Tibial artery (tissue), 4 donors: ENCODE measurements around the gene SLC4A1AP.

Experiments
- DNase-seq, 2 donors: peaks; one replicate each; pipeline ENCODE4 v3.0.0-alpha.2; 2019
- H3K27ac ChIP-seq, 2 donors: fragments of 200-600 bp; sonication (generic) in 1 of 2; 1 replicate in 1 of 2; 2 replicates in 1 of 2; pipeline ENCODE4 v1.5.1; 2018 to 2019; ENCODE audit warnings: mild to moderate bottlenecking in 1 of 2
- H3K27me3 ChIP-seq, 2 donors: fragments of 200-600 bp; sonication (generic) in 1 of 2; one replicate each; pipeline versions ENCODE4 v1.5.1 to v1.6.0; 2016 to 2019
- H3K36me3 ChIP-seq, 3 donors: fragments of 200-600 bp; sonication (generic) in 2 of 3; one replicate each; pipeline ENCODE4 v1.5.1; 2016 to 2019; ENCODE audit warnings: mild to moderate bottlenecking in 2 of 3
- H3K4me1 ChIP-seq, 4 donors: fragments of 200-600 bp; sonication (generic) in 2 of 4; 1 replicate in 3 of 4; 2 replicates in 1 of 4; pipeline ENCODE4 v1.5.1; 2016 to 2019
- H3K4me3 ChIP-seq, 2 donors: fragments of 200-600 bp; sonication (generic) in 1 of 2; 1 replicate in 1 of 2; 2 replicates in 1 of 2; pipeline ENCODE4 v1.5.1; 2018 to 2019; ENCODE audit warnings: mild to moderate bottlenecking in 2 of 2
- H3K9me3 ChIP-seq, 3 donors: fragments of 200-600 bp; sonication (generic) in 1 of 3; one replicate each; pipeline ENCODE4 v1.5.1; 2016 to 2019
- intact Hi-C: fragments of 100-400 bp; cut with DNase I; formaldehyde crosslinking; loops from one replicate; pipeline ENCODE4 v1.15.0; 2023; ENCODE audit warnings: low total_unique reads
- TF ChIP-seq, protein P1 (sequence below), 2 experiments: fragments of 200-600 bp in 1 of 2; fragments of 450-650 bp in 1 of 2; IDR thresholded peaks; one replicate each; pipeline ENCODE4 v1.5.1; 2017 to 2019; ENCODE audit warnings: antibody characterized with exemption in 2 of 2, mild to moderate bottlenecking in 1 of 2, moderate library complexity in 1 of 2

The SLC4A1AP gene

DNA sequence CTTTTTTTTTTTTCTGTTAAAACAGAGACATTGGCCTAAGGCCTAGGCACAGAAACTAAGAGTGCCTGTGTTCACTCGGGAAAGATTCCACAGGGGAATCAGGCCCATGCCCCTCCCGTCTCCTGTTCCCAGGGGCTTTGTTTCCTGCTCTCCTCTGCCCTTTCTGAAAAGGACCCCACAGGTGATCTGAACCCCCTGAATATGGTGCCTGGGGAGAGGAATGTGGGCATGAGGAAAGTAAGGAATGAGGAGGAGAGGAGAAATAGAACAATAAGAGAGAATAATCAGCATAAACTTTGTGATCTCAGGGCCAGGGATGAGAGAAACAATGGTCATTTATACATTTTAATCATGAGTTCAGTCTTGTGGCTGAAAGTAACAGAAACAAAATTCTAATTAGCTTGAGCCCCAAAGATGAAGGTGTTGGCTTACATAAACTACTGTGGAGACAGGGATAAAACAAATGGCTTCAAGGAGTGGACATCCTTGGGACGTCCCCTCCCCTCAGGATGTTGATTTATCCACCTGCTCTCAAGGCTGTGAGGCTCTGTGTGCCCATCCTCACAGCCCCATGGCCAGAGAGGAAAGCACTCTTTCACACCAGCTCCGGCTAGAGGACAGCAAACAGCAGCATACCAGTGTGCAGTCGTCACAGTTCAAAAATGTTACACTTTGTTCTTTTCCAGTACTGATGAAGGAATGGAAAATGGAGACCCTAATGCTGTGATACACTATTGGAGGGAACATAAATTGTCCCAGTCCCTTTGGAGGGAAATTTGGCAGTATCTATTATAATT, 61.4 kb downstream of the SLC4A1AP start:
- intact Hi-C loops: loop anchor here (10.0 kb wide), 1 partner anchor 70 kb away; no protein-coding TSS in a partner anchor
- peak overlapping the region; percentile 86 to 94 for H3K27ac ChIP-seq
- no peaks in the 10 kb centered on the region for H3K9me3 ChIP-seq
- H3K4me1 ChIP-seq: peaks cover 0 to 77% (median 30%) of the 10 kb centered on the region in 4 donors
- DNase-seq: no peak
- H3K27me3 ChIP-seq: no peaks in the 10 kb centered on the region
- H3K4me3 ChIP-seq: no peak overlapping the region
- TF ChIP-seq, protein P1, sequence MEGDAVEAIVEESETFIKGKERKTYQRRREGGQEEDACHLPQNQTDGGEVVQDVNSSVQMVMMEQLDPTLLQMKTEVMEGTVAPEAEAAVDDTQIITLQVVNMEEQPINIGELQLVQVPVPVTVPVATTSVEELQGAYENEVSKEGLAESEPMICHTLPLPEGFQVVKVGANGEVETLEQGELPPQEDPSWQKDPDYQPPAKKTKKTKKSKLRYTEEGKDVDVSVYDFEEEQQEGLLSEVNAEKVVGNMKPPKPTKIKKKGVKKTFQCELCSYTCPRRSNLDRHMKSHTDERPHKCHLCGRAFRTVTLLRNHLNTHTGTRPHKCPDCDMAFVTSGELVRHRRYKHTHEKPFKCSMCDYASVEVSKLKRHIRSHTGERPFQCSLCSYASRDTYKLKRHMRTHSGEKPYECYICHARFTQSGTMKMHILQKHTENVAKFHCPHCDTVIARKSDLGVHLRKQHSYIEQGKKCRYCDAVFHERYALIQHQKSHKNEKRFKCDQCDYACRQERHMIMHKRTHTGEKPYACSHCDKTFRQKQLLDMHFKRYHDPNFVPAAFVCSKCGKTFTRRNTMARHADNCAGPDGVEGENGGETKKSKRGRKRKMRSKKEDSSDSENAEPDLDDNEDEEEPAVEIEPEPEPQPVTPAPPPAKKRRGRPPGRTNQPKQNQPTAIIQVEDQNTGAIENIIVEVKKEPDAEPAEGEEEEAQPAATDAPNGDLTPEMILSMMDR (IDR thresholded peaks at IDR 0.05): no peak
- H3K36me3 ChIP-seq: no peaks in the 10 kb centered on the region

DNA sequence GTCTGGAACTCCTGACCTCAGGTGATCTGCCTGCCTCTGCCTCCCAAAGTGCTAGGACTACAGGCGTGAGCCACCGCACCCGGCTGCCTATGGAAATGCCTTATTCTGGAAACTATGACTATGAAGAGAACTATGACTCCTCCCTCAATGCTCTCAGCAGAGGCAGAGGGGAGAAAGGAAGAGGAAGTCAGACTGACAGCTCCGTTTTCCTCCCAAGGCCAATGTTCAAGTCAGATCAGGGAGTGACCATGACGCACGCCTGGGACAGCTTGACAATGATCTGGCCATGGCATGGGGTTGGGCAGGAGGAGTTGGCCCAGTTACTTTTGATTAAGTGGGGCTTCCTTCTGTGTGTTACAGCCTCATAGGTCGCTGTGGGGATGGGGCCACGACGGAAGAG, 63.6 kb downstream of the SLC4A1AP start:
- intact Hi-C loops: loop anchor here (10.0 kb wide), 1 partner anchor 68 kb away; no protein-coding TSS in a partner anchor
- Histone ChIP-seq H3K4me3 (no peak overlapping the region), H3K4me1 (peaks cover 0 to 61% (median 27%) of the 10 kb centered on the region in 4 donors), H3K36me3 (no peaks in the 10 kb centered on the region), H3K27ac (peak overlapping the region; percentile 86 to 94), H3K9me3 (no peaks in the 10 kb centered on the region), H3K27me3 (no peaks in the 10 kb centered on the region)
- DNase-seq: no peak
- TF ChIP-seq, protein P1 (IDR thresholded peaks at IDR 0.05): no peak

DNA sequence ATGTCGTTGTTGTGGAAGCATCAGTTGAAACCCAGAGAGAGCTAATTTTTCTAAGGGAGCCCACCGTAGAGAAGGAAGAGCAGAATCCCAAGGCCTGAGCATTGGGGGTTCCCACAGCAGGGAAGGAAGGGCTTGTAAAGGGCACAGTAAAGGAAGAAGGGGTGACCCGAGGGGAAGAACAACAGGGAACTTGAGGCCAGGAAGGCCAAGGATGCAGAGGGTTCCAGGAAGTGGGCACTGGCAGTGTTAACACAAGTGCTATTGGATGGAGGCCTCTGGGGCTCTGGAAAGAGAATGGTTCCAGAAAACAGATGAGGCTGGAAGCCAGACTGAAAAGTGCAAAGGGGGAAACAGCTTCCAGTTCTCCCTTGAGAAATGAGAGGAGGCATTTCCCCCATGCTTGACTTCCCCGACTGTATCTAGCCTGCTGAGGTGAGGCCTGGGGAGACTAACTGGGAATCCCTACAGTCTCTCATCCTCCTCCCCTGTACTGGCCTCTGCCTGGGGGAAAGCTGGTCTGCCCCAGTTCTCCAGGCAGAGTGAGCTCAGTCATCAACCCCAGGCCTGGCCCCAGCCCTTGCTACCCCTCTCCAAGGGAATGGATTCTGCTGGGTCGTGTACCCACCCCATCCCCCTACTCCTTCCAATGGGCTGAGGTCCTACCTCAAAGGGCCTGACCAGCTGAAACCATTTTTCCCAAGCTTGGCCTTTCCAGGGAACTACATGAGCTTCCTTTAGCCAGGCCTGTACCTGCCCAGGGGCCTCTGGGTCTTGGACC, 64.6 kb downstream of the SLC4A1AP start:
- intact Hi-C loops: loop anchor here (10.0 kb wide), 1 partner anchor 67 kb away; no protein-coding TSS in a partner anchor
- no peak overlapping the region for H3K4me3 ChIP-seq
- no peaks in the 10 kb centered on the region for H3K36me3 ChIP-seq
- H3K27ac ChIP-seq: peak overlapping the region; percentile 6 to 94
- no peak for DNase-seq
- H3K9me3 ChIP-seq: no peaks in the 10 kb centered on the region
- no peaks in the 10 kb centered on the region for H3K27me3 ChIP-seq
- TF ChIP-seq, protein P1 (IDR thresholded peaks at IDR 0.05): no peak
- H3K4me1 ChIP-seq: peaks cover 0 to 56% (median 26%) of the 10 kb centered on the region in 4 donors

DNA sequence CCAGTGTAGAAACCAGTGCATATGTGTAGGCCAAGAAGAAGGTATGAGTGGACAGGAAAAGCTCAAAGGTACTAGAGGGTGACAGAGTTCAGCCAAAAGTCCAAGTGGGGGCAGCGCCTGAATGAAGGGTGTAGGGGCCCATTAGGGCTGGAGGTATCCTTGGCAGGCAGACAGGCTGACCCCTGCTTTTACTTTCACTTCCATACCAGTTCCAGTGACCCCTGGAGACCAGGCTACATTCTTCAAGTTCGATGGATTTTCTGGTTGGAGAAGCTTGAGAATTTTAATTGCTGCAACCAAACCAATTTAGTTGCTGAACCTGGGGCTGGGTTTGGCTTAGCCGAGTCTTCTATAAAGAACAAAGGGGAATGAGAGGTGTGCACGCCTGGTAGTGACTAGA, 65.5 kb downstream of the SLC4A1AP start:
- no peak for DNase-seq
- Histone ChIP-seq H3K27ac (no peak overlapping the region), H3K36me3 (no peaks in the 10 kb centered on the region), H3K4me3 (no peak overlapping the region), H3K4me1 (peaks cover 0 to 47% (median 17%) of the 10 kb centered on the region in 4 donors), H3K9me3 (no peaks in the 10 kb centered on the region), H3K27me3 (no peaks in the 10 kb centered on the region)
- intact Hi-C loops: loop anchor here (10.0 kb wide), 1 partner anchor 66 kb away; no protein-coding TSS in a partner anchor
- TF ChIP-seq, protein P1 (IDR thresholded peaks at IDR 0.05): no peak

DNA sequence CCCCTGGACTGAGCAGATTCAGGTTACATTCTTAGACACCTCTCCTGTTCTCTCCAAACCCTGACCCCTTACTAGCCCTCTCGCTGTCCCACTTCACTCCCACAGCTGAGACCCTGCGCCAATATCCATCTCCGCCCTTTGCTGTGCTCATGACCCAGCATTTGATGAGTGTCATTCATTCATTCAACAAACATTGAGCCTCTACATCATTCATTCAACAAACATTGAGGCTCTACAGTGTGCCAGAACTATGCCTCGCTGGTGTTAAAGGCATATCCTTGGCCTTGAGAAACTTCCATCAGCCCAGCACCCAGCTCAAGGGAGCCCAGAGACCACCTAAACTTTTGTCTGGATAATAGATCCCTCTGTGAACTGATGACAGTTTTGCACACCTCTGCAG, 65.9 kb downstream of the SLC4A1AP start:
- TF ChIP-seq, protein P1 (IDR thresholded peaks at IDR 0.05): no peak
- H3K27ac ChIP-seq: no peak overlapping the region
- no peak overlapping the region for H3K4me3 ChIP-seq
- no peak for DNase-seq
- H3K27me3 ChIP-seq: no peaks in the 10 kb centered on the region
- H3K4me1 ChIP-seq: peaks cover 0 to 44% (median 13%) of the 10 kb centered on the region in 4 donors
- no peaks in the 10 kb centered on the region for H3K36me3 ChIP-seq
- no peaks in the 10 kb centered on the region for H3K9me3 ChIP-seq
- intact Hi-C loops: loop anchor here (10.0 kb wide), 1 partner anchor 65 kb away; no protein-coding TSS in a partner anchor
